HG02763 (cell line): ENCODE measurements around the gene SLC22A1.
"Not testable (repeated sequence)": the region's sequence is repeated elsewhere in the genome, so short reads cannot be mapped to it uniquely, and the experiment has no call there.

Experiments used
- ATAC-seq: cut with Tn5 transposase; IDR thresholded peaks from one replicate; pipeline ENCODE4 v1.9.1; 2021; ENCODE audit warnings: mild to moderate bottlenecking, moderate library complexity; ENCODE audit not compliant: unreplicated experiment

SLC22A1 gene

DNA sequence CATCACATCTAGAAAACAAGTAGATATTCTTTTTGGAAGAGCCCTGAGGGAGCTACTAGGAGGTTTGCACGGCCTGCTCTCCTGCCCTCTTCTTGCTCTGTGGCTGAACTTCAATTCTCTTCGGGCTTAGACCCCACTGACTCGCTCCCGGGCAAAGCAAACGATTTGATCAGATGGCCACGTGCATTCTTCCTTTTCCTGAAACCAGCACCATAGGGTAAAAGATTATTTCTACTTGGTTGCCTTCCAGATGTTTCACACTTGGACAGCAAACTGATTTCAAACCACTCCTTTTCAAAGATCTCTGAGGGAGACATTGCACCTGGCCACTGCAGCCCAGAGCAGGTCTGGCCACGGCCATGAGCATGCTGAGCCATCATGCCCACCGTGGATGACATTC, at the start of gene SLC22A1:
Gene SLC22A1, plus strand, starts transcription at position 258 of the 400 bp plus-strand sequence. Its CDS starts 121 bp downstream, at position 379.
- ATAC-seq, result no peak

DNA sequence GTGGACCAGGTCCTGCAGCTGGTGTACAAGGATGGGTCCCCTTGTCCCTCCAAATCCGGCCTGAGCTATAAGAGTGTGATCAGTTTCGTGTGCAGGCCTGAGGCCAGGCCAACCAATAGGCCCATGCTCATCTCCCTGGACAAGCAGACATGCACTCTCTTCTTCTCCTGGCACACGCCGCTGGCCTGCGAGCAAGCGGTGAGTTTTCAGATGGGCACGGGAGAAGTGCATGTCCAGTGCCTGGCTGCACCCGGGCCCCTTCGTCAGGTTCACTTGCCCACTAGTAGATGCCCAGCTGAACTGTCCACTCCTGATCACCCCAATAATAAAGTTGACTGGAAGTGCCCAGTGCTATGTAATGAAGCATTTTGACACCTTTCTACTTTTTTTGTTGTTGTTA, 48.3 kb upstream of the SLC22A1 start:
- no peak for ATAC-seq

DNA sequence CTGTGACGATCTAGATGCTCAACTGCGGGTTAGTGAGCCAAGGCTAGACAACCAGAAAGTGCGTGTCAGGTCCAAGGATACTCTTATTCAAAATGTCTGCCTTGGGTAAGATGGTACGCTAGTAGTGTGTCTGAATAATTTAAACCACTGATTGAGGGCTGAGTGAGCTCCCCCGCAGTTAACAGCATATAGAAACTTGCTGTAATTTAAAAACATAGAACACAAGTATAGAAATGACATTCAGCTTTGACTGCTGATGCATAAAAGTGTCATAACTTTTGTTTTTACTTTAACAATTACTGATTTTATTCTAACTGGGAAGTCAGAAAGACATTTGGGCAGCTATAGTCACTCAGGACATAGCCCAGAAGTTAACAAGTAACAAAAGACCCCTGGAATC, 45.6 kb upstream of the SLC22A1 start:
- ATAC-seq, result no peak

DNA sequence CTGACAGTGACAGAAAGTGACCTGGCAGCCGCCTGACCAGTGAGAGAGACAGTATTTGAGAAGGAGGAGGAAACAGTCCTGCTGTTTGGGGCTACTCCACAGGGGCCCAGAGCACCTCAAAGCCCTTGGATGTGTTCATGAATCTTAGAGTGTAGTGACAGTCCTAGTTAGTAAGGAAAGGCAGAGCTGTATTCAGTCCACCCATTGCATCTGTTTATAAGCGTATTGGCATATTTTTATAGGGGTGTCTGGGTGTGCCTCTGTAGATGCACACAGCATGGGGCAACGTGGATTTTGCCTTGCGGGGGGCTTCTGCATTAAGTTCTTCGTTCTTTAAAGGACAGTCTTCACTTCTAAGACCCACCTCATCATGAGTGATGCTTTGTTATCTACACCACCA, 44.6 kb upstream of the SLC22A1 start:
- ATAC-seq, result no peak

DNA sequence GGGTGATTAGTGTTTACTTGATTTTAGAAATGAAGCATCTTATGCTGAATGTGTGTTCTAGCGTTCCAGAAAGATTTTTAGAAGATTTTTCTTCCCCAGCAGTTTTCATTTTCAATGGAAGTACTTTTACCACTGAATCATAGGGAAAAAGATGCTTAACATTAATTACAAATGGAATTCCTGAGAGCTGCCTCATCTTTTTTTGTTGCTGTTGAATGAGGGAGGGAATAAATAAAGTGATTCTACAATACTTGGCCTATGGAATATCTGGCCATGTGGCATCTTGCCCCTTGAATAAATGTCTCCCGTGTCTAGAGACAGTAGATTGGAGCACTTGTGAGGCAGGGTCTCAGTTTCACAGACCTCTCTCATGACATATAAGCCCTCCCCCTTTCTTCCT, 44.1 kb upstream of the SLC22A1 start:
- no peak for ATAC-seq

DNA sequence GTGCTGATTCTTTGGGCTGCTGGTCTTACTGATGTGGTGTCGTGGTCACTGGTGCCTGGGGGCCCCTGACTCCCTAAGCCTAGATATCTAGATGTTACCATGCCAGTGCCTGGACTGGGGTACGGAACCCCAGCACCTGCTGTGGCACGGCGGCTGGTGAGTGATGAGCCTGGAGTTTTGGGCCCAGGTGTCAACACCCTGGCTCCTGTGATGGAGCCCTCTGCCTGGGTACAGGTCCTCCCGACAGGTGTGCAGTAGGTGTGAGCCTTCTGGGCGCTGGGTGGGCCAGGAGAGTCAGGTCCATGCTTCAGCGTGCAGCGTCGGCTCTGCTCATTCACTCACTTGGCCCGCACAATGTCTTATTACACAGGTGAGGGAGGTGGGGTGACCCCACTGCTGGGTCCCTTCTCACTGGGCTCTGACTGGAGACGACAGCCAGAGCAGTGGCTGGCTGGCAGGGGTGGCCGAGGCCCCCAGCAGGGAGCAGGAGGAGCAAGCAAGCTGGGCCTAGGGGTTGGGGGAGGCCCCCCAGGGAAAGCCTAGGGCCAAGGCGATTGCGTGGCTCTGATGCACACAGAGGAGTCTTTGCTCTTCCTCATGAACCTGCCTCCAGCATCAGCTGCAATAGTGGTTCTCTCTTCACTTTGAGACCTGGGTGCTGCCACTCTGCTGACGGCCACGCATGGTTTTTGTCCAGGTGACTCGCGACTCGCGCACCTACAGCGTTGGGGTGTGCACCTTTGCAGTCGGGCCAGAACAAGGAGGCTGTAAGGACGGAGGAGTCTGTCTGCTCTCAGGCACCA, 42.5 kb upstream of the SLC22A1 start:
- ATAC-seq, result no peak

DNA sequence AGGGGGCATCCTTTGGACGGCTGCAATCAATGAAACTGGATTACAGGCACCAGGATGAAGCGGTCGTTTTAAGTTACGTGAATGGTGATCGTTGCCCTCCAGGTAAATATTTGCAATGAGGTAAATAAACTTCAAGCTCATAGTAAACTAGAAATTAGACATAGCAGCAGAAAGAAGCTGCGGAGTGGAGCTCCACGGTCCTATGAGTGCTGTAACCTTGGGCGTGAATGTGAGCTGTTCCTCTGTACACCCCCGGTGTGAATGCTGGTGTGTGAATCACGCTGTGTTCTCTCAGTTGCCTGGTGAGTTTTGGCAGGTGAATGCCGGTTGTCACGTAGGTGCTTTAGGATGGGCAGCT, 42.0 kb upstream of the SLC22A1 start:
- ATAC-seq, result no peak

DNA sequence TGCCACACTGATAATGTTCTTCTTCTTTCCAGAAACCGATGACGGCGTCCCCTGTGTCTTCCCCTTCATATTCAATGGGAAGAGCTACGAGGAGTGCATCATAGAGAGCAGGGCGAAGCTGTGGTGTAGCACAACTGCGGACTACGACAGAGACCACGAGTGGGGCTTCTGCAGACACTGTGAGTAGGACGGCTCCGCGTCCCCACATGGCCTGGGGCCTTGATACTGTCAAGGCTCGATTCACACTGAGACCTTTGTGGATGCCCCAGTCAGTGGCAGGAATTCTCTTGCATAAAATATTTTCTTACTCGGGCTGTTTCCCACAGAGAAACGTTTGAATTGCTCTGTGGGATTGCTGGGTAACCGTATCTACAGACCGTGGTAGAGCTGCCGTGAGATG, 41.5 kb upstream of the SLC22A1 start:
- ATAC-seq, result no peak

DNA sequence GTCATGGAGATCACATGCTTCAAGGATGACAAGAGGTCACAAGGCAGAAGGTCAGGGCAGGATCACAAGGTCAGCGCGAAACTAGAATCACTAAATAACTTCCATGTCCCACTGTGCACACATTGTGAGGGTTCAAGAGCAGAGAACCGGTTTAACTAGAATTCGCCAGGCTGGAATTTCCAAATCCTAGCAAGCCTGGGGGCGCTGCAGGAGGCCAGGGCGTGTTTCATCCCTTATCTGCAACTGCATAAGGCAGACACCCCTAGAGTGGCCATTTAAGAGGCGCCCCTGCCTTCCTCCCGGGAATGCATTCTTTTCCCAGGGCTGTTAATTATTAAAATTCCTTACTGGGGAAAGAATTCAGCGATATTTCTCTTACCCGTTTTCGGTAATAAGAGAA, 40.2 kb upstream of the SLC22A1 start:
- ATAC-seq, result no peak

DNA sequence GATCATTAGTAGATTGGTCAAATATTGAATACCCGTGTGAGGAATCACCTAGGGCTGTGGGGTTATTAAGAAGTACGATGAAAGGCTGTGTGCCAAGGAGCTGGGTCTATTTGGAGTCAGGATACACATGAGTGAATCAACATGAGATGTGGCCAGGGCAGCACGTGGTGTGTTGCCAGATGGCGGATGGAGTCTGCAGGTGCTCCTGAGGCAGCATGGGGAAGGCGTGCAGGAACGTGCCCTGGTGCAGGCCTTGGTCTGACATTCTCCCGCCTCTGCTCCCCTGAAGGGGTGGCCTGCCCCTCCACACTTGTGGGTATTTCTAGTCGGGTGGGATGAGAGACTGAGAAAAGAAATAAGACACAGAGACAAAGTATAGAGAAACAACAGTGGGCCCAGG, 39.0 kb upstream of the SLC22A1 start:
- ATAC-seq, result no peak

DNA sequence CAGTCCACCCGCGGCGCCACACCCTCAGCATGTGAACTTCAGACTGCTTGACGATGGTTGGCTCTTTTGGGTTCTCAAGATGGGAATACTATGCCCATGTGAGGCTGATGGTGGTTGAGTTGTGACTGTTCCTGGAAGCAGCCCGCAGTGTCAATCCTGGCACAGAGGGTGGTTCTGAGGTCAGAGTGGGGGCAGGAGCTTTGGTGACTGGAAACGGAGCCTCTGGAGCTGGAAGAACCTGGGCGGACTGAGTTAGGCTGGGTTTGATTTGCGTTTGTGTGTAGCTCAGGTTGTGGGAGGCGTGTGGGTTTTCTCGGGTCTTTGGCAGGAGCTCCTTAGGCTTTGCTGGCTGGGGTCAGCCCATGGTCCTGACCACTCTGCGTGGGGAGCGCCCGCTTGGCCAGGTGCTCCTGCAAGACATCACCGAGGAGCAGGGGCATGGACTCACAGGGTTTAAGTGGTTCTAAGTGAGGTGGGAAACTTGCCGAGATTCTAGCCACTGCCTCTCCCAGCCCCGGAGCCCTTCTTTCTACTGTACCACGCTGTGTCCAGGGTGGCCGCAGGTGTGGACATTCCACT, 37.3 kb upstream of the SLC22A1 start:
- ATAC-seq, result no peak

DNA sequence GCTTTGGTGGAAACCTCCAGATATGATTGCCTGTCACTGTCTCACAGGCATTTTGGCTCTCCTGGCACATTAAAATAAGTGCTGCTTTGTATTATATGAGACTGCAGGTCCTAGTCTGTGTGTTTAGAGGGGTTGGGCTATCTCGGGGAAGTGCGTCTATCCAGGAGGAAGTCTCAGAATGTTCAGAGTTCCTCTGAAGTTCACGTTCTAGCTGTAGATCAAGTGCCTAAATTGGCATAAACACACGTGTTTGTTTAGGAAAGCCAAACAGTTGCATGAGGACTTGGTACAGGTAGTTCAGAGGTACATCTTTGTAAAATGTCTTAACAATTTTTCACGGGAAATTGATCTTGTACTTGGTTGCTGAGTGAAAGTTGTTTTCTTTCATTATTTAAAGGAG, 36.4 kb upstream of the SLC22A1 start:
- ATAC-seq, result no peak

DNA sequence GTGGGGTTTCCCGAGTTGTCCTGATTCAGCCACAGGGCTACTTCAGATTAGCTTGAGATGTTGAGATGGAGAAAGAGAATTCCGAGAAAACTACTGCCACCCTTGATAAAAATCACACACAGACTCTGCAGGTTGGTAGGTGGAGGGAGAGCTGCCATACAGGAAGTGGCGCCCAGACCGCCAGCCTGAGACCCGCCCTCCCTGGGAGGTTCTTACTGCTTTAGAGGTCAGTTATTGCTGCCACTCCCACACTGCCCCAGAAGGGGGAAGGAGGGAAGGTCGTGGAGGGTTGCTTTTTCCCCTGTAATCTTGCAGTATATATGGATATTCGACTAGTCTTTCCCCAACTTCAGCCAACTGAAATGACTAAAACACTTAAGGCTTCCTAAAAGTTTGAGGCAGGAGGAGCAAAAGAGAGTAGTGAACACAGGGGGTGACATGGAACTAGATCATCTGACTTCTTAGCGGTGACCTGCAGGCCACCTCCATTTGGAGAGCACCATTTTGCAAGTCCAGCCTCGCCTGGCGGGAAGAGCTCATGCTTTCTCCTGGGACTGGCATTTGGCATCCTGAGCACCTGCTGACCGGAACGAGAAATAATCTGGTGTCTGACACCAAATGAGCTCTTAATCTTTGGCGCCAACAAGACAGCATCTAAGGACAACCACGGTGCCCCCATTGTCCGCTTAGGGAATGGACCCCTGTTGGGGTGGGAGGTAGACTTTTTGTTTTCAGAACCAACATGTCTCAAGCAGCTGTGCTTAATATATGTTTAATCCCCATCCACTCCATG, 35.7 kb upstream of the SLC22A1 start:
- ATAC-seq, result no peak

DNA sequence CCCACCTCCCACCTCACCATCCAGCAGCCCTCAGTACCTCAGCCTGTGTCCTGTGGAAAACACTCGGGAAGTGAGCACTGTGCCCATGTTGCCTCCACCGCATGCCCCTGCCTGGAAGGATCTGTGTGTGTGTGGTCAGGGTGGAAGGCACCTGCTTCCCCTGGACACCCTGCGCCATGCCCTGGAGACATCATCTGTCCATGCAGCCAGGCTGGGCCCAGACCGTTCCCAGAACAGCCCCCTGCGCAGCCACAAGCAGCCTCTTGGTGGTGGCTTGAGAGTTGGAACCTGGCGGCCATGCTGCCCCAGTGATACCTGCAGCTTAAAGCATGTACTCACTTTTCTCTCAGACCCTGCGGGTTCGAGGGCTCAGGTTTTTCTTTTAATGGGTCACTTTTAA, 34.9 kb upstream of the SLC22A1 start:
- ATAC-seq, result no peak

DNA sequence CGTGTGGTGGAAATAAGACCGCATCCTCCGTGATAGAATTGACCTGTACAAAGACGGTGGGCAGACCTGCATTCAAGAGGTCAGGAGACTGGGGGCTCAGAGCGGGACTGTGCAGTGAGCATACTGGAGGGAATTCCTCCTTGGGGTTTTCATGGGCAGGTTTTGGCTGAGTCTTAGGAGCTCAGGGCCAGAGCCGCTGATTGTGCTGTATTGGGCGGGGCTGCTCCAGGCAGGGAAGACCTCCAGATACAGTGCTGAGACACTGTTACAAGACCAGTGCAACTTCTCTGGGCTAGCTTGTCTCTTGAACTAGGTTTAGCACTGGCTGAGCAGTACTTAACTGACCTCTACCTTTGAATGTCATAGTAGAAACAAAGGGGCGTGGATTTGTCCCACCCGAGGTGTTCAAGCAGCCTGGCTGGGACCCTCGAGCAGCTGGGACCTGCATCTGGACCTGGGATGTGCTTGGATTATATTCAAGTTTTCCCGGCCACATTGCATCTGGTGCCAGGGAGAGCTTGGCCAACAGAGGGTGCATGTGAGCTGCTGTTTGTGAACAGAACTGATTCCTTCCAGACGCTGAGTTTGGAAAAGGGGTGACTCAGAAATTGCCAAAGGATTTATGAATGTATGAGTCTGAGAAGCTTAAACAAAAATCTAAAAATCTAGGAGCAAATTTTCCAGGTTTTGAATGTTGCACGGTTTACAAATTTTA, 33.4 kb upstream of the SLC22A1 start:
- no peak for ATAC-seq

DNA sequence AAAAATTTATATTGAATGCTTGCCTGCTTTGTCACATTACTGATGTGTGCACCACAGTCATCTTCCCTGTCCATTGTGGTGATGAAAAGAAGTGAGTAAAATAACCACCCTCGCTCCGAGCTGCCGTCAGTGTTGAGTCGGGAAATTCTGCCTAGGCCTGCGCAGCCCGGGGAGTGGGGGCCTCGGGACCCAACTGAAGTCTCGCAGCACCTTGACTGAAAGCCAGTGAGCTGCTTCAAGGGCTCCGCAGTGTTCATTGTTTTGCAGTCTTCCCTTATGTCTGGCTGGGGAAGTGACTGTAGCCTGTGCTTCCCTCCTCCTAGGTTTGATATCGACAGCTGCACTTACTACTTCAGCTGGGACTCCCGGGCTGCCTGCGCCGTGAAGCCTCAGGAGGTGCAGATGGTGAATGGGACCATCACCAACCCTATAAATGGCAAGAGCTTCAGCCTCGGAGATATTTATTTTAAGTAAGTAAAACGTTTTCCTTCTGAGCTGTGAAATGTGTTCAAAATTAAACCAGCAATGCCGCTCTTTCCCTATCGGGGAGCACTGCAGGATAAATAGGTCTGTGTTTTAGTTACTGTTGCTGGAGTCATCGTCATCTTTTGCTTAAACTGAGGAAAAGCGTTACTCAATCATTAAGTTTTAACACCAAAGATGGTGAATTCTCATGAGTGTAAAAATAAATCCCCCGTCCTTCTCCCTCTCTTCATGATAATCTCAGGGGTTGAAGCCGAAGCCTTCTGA, 32.7 kb upstream of the SLC22A1 start:
- no peak for ATAC-seq

DNA sequence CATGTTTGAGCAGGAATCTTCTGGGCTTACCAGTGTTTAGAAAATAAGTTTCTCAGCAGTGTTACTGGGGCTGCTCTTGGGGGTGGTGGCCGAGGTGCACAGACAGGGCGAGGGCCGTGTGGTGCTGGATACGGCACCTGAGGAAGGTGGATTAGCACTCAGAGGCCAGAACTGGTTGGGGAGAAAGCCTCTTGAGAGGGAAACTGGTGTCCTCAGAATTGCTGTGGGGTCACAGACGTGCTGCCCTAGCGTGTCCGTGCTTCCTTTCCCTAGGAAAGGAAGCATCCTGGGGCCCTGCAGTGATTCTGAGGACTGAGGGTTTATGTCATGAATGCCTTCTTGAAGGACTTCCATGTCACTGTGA, 32.1 kb upstream of the SLC22A1 start:
- no peak for ATAC-seq

DNA sequence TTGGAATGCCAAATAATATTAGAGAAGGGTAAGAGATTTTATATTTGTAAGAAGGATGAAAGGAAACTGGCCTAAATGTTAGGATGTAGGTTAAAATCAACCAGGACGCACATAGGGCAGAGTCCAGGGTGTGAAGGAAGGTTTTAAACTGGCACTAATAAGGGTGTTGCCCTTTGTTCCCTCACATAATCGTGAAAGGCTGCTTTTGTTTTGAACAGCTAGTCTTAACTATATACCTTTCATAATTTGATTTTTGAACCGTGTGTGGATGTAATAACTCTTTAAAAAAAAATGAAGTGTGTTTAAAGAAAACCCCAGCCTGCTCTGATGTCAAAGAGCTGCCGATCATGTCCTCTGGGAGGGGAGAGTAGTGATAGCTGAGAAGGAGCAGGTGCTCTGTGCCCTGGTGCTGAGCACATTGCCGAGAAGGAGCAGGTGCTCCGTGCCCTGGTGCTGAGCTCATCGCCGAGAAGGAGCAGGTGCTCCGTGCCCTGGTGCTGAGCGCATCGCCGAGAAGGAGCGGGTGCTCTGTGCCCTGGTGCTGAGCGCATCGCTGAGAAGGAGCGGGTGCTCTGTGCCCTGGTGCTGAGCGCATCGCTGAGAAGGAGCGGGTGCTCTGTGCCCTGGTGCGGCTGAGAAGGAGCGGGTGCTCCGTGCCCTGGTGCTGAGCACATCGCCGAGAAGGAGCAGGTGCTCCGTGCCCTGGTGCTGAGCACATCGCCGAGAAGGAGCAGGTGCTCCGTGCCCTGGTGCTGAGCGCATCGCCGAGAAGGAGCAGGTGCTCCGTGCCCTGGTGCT, 31.0 kb upstream of the SLC22A1 start:
- ATAC-seq, result not testable (repeated sequence)

DNA sequence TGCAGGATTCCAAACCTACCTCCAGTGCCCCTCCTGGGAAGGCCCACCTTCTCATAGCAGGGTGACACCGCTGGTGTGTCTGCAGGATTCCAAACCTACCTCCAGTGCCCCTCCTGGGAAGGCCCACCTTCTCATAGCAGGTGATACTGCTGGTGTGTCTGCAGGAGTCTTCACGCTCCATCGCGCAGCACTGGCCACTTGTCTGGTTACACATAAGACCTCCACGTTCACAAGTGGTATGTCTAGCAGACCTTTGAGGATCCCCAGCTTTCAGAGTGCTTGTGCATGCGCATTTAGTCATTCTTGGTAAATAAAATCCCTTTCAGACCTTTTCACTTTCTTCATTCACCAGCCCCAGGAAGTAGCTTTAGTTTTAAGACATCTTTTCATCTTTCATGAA, 29.4 kb upstream of the SLC22A1 start:
- not testable (repeated sequence) for ATAC-seq

DNA sequence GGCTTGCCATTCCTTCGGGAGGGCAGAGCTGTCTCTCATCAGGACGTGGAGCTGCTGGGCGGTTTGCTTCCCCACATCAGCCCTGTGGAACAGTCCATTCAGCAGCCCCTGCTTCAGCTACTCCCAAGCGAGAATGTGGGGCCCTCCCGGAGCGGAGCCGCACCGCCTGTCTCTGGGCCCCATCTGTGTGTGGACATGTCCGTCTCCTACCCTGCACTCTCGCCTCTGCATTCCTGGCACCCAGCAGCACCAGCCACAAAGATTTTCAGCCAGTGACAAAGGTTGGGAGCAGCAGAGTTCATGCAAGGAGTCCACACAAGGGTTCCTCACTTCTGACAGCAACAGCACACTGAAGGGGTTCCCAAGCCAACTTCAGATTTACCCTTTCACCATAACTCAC, 29.0 kb upstream of the SLC22A1 start:
- no peak for ATAC-seq
